22Rv1 (cell line): ENCODE measurements around the gene NRCAM.

ENCODE experiments used
- H3K27ac ChIP-seq: fragments of 450-650 bp; 2 replicates; pipeline ENCODE4 v1.5.1; 2017
- CTCF ChIP-seq: fragments of 450-650 bp; IDR thresholded peaks from 2 replicates; pipeline ENCODE4 v1.5.1; 2017; ENCODE audit warnings: mild to moderate bottlenecking
- ZFX ChIP-seq: fragments of 450-650 bp; IDR thresholded peaks from 2 replicates; pipeline ENCODE4 v1.6.1; 2017; ENCODE audit warnings: antibody characterized with exemption, borderline replicate concordance

Gene NRCAM

GRCh38 chr7:108457871-108458270, 1.6 kb upstream of the NRCAM start:
- H3K27ac ChIP-seq, result no peak overlapping the region
- TF ChIP-seq CTCF (no peak), ZFX (no peak)

- TF ChIP-seq CTCF (no peak), ZFX (no peak)
- no peak overlapping the region for H3K27ac ChIP-seq
Measured at GRCh38 chr7:108456845-108457540, 757 bp upstream of the NRCAM start.

- no peak overlapping the region for H3K27ac ChIP-seq
- no peak for TF ChIP-seq ZFX
- no peak for TF ChIP-seq CTCF
Measured at GRCh38 chr7:108455551-108455997, 662 bp downstream of the NRCAM start.

- no peak for TF ChIP-seq ZFX
- no peak for TF ChIP-seq CTCF
- no peak overlapping the region for H3K27ac ChIP-seq
Measured at GRCh38 chr7:108454674-108455550, 1.3 kb downstream of the NRCAM start.

GRCh38 chr7:108454317-108454673, 1.9 kb downstream of the NRCAM start:
- TF ChIP-seq CTCF (no peak), ZFX (no peak)
- no peak overlapping the region for H3K27ac ChIP-seq

- TF ChIP-seq ZFX (no peak), CTCF (no peak)
- H3K27ac ChIP-seq, result no peak overlapping the region
Measured at GRCh38 chr7:108453320-108453719, 2.9 kb downstream of the NRCAM start.

GRCh38 chr7:108452707-108453106, 3.5 kb downstream of the NRCAM start:
- H3K27ac ChIP-seq, result no peak overlapping the region
- TF ChIP-seq CTCF (peak; percentile 52), ZFX (no peak)
